Measurements from ENCODE around the gene PJVK. TPM values are rescaled to one million over a fixed set of nuclear protein-coding genes. Genes with fewer than 3 reads are reported as not detected.

PJVK gene
- total RNA-seq, 2 experiments from 2014 or later, result 3.2 to 4.6 TPM

- Mint-ChIP-seq H3K27ac (no peak overlapping the region), H3K9me3 (no peaks in the 10 kb centered on the region), H3K36me3 (ENCODE audit: low read depth) (peaks cover 12% of the 10 kb centered on the region), H3K27me3 (no peaks in the 10 kb centered on the region), H3K4me1 (ENCODE audit: low read depth) (peaks cover 39% of the 10 kb centered on the region), H3K4me3 (peak overlapping the region; percentile 83)
- intact Hi-C loops (cut with micrococcal nuclease), result no loop called here
- ATAC-seq (no peak), DNase-seq (peak; percentile 23)
- ChIA-PET POLR2A (interaction anchor here (0.9 to 1.6 kb wide), 3 partner anchors 10 to 40 kb away, joined by 4 to 7 read pairs (median 4); partner anchors contain the start of genes PJVK and PRKRA), CTCF (interaction anchor here (0.6 to 1.7 kb wide), 3 partner anchors 24 to 40 kb away, joined by 3 to 5 read pairs (median 4); no protein-coding TSS in a partner anchor)
- TF ChIP-seq CTCF (IDR thresholded peaks at IDR 0.05), result no peak
These were observed 31.3 kb downstream of the PJVK start for GRCh38 chr2:178482437-178482836.

- Mint-ChIP-seq H3K27ac (no peak overlapping the region), H3K4me1 (ENCODE audit: low read depth) (peaks cover 44% of the 10 kb centered on the region), H3K9me3 (no peaks in the 10 kb centered on the region), H3K4me3 (no peak overlapping the region), H3K27me3 (no peaks in the 10 kb centered on the region), H3K36me3 (ENCODE audit: low read depth) (peaks cover 16% of the 10 kb centered on the region)
- no peak for TF ChIP-seq CTCF (IDR thresholded peaks at IDR 0.05)
- DNase-seq (no peak), ATAC-seq (no peak)
- intact Hi-C loops (cut with micrococcal nuclease), result no loop called here
- ChIA-PET CTCF (interaction anchor here (1.0 kb wide), 1 partner anchor 39 kb away, joined by 3 read pairs; no protein-coding TSS in a partner anchor), POLR2A (no interaction called here)
These were observed 33.3 kb downstream of the PJVK start for GRCh38 chr2:178484245-178485041.

GRCh38 chr2:178485356-178485755, 34.2 kb downstream of the PJVK start:
- POLR2A ChIA-PET, result no interaction called here
- Mint-ChIP-seq H3K4me1 (ENCODE audit: low read depth) (peaks cover 47% of the 10 kb centered on the region), H3K9me3 (no peaks in the 10 kb centered on the region), H3K27me3 (no peaks in the 10 kb centered on the region), H3K27ac (no peak overlapping the region), H3K36me3 (ENCODE audit: low read depth) (peaks cover 22% of the 10 kb centered on the region), H3K4me3 (no peak overlapping the region)
- CTCF ChIA-PET, result interaction anchor here (1.0 kb wide), 1 partner anchor 38 kb away, joined by 3 read pairs; no protein-coding TSS in a partner anchor
- ATAC-seq (no peak), DNase-seq (no peak)
- intact Hi-C loops (cut with micrococcal nuclease), result no loop called here
- TF ChIP-seq CTCF (IDR thresholded peaks at IDR 0.05), result no peak

GRCh38 chr2:178491612-178492011, 40.4 kb downstream of the PJVK start:
- ATAC-seq (no peak), DNase-seq (no peak)
- ChIA-PET CTCF (interaction anchor here (1.1 kb wide), 1 partner anchor 209 kb away, joined by 3 read pairs; no protein-coding TSS in a partner anchor), POLR2A (interaction anchor here (2.1 kb wide), 1 partner anchor 10 kb away, joined by 7 read pairs; no protein-coding TSS in a partner anchor)
- no peaks in the 10 kb centered on the region for H3K9me3 Mint-ChIP-seq
- H3K4me1 Mint-ChIP-seq (ENCODE audit: low read depth), result peaks cover 24% of the 10 kb centered on the region
- H3K27me3 Mint-ChIP-seq, result no peaks in the 10 kb centered on the region
- intact Hi-C loops (cut with micrococcal nuclease), result no loop called here
- H3K27ac Mint-ChIP-seq, result no peak overlapping the region
- no peak overlapping the region for H3K4me3 Mint-ChIP-seq
- peaks cover 47% of the 10 kb centered on the region for H3K36me3 Mint-ChIP-seq (ENCODE audit: low read depth)
- TF ChIP-seq CTCF (IDR thresholded peaks at IDR 0.05), result no peak

GRCh38 chr2:178496049-178496448, 44.9 kb downstream of the PJVK start:
- CTCF ChIA-PET, result interaction anchor here (1.0 kb wide), 1 partner anchor 17 kb away, joined by 3 read pairs; no protein-coding TSS in a partner anchor

More at GRCh38 chr2:178496049-178496448, 44.9 kb downstream of the PJVK start:
- intact Hi-C loops (cut with micrococcal nuclease), result no loop called here
- TF ChIP-seq CTCF (IDR thresholded peaks at IDR 0.05), result no peak
- ATAC-seq, result no peak
- Mint-ChIP-seq H3K36me3 (ENCODE audit: low read depth) (peaks cover 42% of the 10 kb centered on the region), H3K9me3 (no peaks in the 10 kb centered on the region), H3K4me1 (ENCODE audit: low read depth) (peaks cover 3% of the 10 kb centered on the region), H3K27me3 (no peaks in the 10 kb centered on the region), H3K4me3 (no peak overlapping the region), H3K27ac (no peak overlapping the region)
- POLR2A ChIA-PET, result no interaction called here
- no peak for DNase-seq

All from activated CD8-positive, alpha-beta T cell treated with anti-CD3 and anti-CD28 coated beads for 36 hours (primary cell).